Activated CD8-positive, alpha-beta memory T cell treated with anti-CD3 and anti-CD28 coated beads, Interleukin-2, amount 50 U/mL, for 24 hours (primary cell): ENCODE results near the gene MED8.

ENCODE experiments used
- DNase-seq: peaks from one replicate; pipeline ENCODE4 v3.0.0-alpha.2; 2020; ENCODE audit errors: extremely low read depth

MED8 gene, protein sequence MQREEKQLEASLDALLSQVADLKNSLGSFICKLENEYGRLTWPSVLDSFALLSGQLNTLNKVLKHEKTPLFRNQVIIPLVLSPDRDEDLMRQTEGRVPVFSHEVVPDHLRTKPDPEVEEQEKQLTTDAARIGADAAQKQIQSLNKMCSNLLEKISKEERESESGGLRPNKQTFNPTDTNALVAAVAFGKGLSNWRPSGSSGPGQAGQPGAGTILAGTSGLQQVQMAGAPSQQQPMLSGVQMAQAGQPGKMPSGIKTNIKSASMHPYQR

GRCh38 chr1:43389326-43390313, at the start of gene MED8, which contains the start of gene SZT2:
TSS of gene MED8 (minus strand) at chr1:43389800. CDS start at chr1:43389764, 36 bp downstream.
TSS of gene SZT2 (plus strand) at chr1:43389899. CDS start at chr1:43389969, 70 bp downstream.
- DNase-seq: peak; percentile 91

DNA sequence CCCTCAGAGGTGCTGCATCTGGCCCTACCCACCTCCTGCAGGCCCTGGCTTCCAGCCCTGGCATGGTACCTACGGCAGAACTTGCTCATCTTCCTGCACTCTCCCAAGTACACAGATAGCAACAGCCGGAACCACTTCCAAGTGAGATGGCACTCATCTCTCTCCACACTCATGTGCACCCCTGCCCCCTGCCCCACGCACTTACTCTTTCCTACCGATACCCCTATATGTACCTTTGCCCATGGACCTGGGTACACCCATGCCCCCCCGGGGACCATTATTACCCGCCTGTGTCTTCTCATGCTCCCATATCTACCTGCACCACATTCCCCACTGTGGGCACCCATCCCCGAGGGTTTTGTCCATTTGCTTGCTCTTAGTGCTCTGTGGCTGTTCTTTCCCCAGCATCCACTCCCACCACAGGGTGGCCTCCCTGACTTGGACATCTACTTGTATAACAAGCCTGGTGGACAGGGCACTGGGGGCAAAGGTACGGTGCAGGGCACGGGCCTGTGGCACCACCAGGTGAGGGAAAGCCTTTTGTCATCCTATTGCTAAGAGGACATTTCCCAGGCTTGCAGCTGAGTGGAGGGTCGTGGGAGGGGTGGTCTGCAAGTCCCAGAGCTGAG, 49.5 kb upstream of the MED8 start:
- no peak for DNase-seq

DNA sequence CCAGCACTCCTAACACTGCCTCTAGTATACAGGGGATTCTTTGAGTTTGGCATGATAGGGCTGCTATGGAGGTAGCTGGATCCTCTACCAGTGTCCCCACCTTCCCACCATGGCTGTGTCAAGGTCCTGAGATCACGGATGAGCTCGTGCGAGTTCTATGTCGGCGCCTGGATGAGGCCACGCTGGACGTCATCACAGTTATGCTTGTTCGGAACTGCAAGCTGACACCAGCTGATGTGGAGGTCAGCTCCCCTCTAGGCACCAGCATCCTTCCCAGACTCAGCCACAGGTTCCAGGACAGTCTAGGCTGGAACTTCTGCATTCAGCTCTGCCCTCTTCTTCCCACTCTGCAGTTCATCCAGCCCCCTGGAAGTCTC, 49.0 kb upstream of the MED8 start:
- no peak for DNase-seq

DNA sequence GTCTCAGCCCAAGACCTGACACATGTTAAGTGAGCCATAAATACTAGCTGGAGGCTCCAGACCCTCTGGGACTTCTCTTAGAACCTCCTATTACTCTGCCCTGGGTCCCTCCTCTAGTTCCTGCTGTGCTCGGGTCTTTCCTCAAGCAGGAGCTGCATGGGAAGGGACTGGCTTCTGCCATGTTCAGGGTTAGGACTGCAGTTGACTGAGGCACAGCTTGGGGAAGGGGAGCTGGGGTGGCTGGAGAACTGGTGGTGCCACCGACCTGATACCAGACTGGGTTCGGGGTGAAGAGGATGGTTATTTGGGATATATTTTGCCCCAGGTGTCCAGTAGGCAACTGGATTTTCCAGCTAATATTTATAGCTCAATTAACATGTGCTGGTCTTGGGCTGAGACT, 48.4 kb upstream of the MED8 start:
- no peak for DNase-seq

GRCh38 chr1:43437031-43437973, 47.7 kb upstream of the MED8 start:
- DNase-seq: no peak

- DNase-seq: no peak
Observed at GRCh38 chr1:43436371-43436770, 46.8 kb upstream of the MED8 start.

DNA sequence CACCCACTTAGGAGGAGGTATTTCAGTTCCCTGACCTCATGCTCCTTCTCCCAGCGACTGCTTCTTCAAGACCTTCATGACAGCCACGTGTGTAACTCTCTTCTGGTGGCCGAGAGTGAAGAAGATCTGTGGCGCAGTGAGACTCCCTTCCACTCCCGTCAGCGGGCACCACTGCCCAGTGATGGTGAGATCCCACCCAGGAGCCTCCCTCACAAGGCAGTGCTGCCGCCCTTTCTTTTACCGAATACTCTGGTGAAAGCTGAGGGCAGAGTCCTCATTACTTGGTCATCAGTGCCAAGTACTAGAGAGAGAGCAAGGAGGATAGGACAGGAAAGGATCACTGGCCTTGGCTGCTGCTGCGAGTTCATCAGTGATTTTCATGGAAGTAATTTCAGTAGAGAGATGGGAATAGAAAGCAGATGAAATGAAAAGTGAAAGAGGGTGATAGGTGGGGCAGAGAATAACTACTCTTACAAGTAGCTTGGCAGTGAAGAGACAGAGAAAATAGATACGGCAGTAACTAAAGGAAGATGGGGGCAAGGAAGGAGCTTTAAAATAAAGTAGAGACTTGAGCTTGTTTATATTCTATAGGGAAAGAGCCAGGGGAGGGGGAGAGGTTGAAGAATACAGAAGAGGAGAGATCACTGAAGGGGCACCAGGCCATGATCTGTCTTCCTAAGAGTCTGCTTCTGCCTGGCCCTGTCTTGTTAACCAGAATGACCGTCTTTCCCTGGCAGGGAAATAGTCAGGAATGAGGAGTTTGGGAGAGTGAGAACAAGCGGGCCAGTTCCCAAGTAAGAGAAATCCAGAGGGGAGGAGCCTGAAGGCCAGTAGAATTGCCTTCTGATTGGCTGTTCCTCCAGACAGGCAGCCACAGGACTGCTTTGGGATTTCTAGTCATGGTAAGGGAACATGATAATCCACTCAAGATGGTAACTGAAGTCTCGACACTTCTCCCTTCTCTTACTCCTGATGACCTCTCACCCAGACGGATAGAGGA, 45.8 kb upstream of the MED8 start:
- DNase-seq: no peak

DNA sequence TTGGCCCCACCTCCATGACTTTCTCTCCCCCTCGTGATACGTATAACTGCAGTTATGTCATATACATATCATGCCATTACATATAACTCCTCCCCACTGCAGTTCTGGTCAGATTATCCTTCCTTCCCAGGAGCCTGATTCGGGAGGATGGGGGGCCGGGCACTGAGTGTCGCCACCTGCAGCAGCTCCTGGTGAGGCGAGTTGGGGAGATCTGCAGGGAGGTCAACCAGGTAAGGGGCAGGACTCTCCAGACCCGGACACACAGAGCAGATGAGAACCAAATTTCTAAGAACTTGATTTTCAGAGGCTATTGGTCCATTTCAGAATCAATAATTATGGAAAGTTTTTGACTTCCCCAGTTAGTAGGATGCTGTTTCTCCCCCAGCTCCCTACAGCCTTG, 44.7 kb upstream of the MED8 start:
- no peak for DNase-seq

DNA sequence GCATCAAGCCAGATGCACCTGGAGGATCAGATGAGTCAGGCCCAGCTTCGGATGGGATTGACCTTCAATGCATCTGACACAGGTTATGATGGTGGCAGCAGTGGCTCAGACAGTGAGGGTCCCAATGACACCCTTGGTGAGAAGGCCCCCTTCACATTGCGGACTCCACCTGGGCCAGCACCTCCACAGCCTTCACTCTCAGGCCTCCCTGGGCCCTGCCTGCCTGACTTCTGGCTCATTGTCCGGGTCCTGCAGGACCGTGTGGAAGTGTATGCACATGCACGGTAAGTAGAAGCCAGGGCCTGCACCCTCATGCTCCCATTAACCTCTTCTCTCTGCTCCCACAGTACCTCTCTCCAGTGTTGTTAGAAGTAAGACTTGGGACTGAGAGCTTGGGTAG, 43.3 kb upstream of the MED8 start:
- no peak for DNase-seq

DNA sequence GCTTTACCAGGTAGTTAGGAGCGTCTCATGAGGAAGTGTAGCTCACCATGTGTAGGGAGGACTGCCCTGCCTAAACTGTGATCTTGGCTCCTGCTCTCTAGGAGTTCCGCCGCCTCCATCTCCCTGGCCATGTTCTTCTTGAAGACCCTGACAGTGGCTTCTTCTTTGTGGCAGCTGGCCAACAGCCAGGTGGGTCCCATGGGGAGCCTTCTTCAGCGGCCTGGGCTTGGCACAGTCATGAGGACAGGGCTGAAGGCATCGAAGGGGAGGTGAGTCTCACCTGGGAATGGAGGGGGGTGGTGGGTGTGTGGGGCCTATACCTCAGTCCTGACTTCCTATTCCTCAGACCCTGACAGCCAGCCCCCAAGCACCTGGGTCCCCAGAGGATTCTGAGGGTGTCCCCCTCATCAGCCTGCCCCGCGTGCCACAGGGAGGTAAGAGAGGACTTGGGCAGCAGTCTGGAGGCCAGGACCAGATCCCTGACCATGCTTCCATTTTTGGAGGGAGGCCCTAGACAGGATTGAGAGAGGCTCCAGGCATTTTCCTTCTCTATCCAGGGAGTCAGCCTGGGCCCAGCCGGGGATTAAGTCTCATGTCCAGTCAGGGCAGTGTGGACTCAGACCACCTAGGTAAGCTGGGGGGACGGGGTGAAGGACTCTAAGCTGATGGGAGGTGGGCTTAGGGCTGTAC, 42.7 kb upstream of the MED8 start:
- no peak for DNase-seq

- no peak for DNase-seq
Observed at GRCh38 chr1:43431676-43432075, 42.1 kb upstream of the MED8 start.

DNA sequence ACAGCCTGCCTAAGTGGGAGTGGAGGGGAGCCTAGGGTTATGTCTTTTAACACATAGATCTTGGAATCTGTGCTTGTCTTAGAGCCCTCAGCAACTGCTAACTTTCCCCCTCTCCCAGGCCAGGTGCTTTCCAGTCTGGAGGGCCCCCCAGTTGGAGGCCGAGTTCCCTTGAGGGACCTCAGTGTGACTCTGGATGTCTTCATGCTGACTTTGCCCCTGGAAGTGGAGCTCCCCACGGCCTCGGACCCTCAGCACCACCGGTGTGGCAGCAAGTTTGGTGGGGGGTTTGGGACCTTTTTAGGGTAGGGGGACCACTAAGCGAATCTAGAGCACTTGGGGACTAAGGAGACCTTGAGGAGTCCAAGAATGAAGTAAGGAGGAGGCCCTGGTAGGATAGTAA, 41.2 kb upstream of the MED8 start:
- DNase-seq: no peak

GRCh38 chr1:43427941-43428340, 38.3 kb upstream of the MED8 start:
- no peak for DNase-seq

GRCh38 chr1:43427524-43427923, 37.9 kb upstream of the MED8 start:
- DNase-seq: no peak

DNA sequence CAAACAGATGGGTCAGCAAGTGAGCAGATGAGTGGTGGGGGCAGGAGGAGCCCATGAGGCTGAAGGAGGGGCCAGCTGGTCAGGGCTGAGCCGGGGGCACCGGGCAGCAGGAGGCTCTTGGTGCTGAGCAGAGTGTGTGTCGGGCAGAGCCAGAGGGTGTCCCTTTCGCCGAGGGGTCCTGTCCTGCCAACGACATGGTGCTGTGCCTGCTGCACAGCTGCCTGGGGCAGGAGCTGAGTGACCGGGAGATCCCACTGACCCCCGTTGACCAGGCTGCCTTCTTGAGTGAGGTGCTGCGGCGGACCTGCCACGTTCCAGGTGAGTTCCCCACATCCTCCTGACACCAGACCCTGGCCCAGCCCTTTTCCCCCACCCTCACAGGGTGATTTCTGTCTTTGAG, 36.6 kb upstream of the MED8 start:
- DNase-seq: no peak

DNA sequence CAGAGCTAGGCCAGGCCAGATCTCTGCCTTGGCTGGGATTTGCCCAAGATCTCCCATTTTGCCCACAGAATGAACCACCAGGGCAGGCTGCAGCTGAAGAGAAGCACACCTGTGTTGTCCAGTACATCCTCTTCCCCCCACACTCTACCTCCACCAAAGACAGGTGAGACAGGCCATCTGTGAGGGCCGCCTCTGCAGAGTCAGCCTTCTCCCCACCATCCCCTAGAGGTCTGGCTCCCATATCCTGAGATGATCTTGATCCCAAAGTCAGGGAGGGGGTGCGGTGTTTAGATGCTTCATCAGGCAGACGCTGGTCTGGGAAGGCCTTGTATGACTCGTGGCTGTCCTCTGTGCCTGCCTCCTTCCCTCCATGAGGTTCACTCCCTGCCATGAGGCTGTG, 35.4 kb upstream of the MED8 start:
- no peak for DNase-seq

DNA sequence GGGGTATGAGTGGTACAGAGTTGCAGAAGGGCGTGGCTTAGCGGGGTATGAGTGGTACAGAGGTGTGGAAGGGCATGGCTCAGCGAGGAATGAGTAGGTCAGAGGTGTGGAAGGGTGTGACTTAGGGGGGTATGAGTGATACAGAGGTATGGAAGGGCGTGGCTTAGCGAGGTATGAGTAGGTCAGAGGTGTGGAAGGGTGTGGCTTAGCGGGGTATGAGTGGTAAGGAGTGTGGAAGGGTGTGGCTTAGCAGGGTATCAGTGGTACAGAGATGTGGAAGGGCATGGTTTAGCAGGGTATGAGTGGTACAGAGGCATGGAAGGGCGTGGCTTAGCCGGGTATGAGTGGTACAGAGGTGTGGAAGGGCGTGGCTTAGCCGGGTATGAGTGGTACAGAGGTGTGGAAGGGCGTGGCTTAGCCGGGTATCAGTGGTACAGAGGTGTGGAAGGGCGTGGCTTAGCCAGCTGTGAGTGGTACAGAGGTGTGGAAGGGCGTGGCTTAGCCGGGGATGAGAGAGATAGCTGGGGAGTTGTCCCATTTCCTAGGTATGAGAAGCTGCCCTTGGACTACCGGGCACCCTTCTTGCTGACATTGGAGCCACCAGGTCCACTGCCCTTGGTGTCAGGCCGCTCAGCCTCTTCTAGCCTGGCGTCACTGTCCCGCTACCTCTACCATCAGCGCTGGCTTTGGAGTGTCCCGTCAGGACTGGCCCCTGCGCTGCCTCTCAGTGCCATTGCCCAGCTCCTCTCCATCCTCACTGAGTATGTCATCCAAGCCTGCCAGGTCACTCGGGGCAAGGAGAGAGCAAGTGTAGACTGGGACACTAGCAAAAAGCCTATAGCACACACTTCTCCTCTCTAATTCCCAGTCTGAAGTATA, 34.3 kb upstream of the MED8 start:
- DNase-seq: no peak

DNA sequence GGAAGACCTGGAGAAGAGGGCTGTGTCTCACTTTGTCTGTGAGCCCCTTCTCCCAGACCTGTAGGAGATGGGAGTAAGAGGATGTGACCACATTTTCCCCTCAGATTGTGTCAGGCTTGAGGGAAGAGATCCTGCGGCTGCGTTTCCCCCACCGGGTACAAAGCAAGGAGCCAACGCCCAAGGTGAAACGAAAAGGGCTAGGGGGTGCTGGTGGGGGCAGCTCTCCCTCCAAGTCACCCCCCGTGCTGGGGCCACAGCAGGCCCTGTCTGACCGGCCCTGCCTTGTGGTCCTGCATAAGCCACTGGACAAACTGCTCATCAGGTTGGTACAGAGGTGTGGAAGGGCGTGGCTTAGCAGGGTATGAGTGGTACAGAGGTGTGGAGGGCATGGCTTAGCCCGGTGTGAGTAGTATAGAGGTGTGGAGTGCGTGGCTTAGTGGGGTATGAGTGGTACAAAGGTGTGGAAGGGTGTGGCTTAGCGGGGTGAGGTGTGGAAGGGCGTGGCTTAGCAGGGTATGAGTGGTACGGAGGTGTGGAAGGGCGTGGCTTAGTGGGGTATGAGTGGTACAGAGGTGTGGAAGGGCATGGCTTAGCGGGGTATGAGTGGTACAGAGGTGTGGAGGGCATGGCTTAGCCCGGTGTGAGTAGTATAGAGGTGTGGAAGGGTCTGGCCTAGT, 33.5 kb upstream of the MED8 start:
- no peak for DNase-seq
